H9 (cell line): ENCODE measurements around the gene GID8. TPM values are rescaled to one million over a fixed set of nuclear protein-coding genes. Genes with fewer than 3 reads are reported as not detected.

Experiments
- DNase-seq: peaks from one replicate; pipeline ENCODE4 v3.0.0-alpha.2; 2017
- H2AFZ ChIP-seq: one replicate; pipeline ENCODE4 v1.6.1; 2013; ENCODE audit warnings: mild to moderate bottlenecking, low read length, control low read depth, moderate library complexity
- H2AK5ac ChIP-seq: 2 replicates; pipeline ENCODE4 v1.6.1; 2013; ENCODE audit warnings: low read length, control low read depth, mixed read lengths; ENCODE audit not compliant: insufficient read length
- H2BK120ac ChIP-seq: one replicate; pipeline ENCODE4 v1.6.1; 2013; ENCODE audit warnings: low read depth, mild to moderate bottlenecking, low read length, control low read depth, inconsistent platforms; ENCODE audit not compliant: poor library complexity, severe bottlenecking
- H2BK12ac ChIP-seq: 2 replicates; pipeline ENCODE4 v1.6.1; 2013; ENCODE audit warnings: low read length, control low read depth, mixed read lengths, low read depth; ENCODE audit not compliant: insufficient read length
- H2BK15ac ChIP-seq: 2 replicates; pipeline ENCODE4 v1.6.1; 2013; ENCODE audit warnings: low read depth, low read length, control low read depth
- H2BK20ac ChIP-seq: one replicate; pipeline ENCODE4 v1.6.1; 2013; ENCODE audit warnings: low read depth, mild to moderate bottlenecking, low read length, control low read depth, inconsistent platforms; ENCODE audit not compliant: poor library complexity, severe bottlenecking
- H2BK5ac ChIP-seq: 2 replicates; pipeline ENCODE4 v1.6.1; 2013; ENCODE audit warnings: low read length, control low read depth, mixed read lengths; ENCODE audit not compliant: insufficient read length
- H3K14ac ChIP-seq: 2 replicates; pipeline ENCODE4 v1.6.1; 2013; ENCODE audit warnings: low read length, control low read depth; ENCODE audit not compliant: insufficient read depth
- H3K18ac ChIP-seq: 2 replicates; pipeline ENCODE4 v1.6.1; 2013; ENCODE audit warnings: low read depth, mild to moderate bottlenecking, mixed read lengths, low read length, control low read depth; ENCODE audit not compliant: insufficient read length
- H3K23ac ChIP-seq: 2 replicates; pipeline ENCODE4 v1.6.1; 2013; ENCODE audit warnings: low read length, control low read depth, mixed read lengths, low read depth; ENCODE audit not compliant: insufficient read length
- H3K23me2 ChIP-seq: 2 replicates; pipeline ENCODE4 v1.6.1; 2013; ENCODE audit warnings: low read depth, mild to moderate bottlenecking, mixed read lengths, low read length, control low read depth; ENCODE audit not compliant: insufficient read length, poor library complexity, severe bottlenecking
- H3K27ac ChIP-seq: 2 replicates; pipeline ENCODE4 v1.5.1; 2013; ENCODE audit warnings: low read length, control low read depth, mixed read lengths, low read depth; ENCODE audit not compliant: insufficient read length
- H3K27me3 ChIP-seq: 2 replicates; pipeline ENCODE4 v1.6.1; 2013; ENCODE audit warnings: low read length, control low read depth, inconsistent platforms; ENCODE audit not compliant: insufficient read depth
- H3K4ac ChIP-seq: 2 replicates; pipeline ENCODE4 v1.6.1; 2013; ENCODE audit warnings: low read depth, mild to moderate bottlenecking, control low read depth, inconsistent platforms, low read length, moderate library complexity
- H3K4me1 ChIP-seq: 2 replicates; pipeline ENCODE4 v1.6.1; 2013; ENCODE audit warnings: low read length, control low read depth, inconsistent platforms; ENCODE audit not compliant: insufficient read depth
- H3K4me2 ChIP-seq: 2 replicates; pipeline ENCODE4 v1.6.1; 2013; ENCODE audit warnings: low read length, control low read depth, mixed read lengths; ENCODE audit not compliant: insufficient read length, insufficient read depth
- H3K56ac ChIP-seq: 2 replicates; pipeline ENCODE4 v1.6.1; 2013; ENCODE audit warnings: low read depth, mild to moderate bottlenecking, mixed read lengths, low read length, control low read depth; ENCODE audit not compliant: insufficient read length
- H3K79me1 ChIP-seq: 2 replicates; pipeline ENCODE4 v1.6.1; 2013; ENCODE audit warnings: low read depth, mild to moderate bottlenecking, moderate library complexity, low read length, control low read depth, inconsistent platforms; ENCODE audit not compliant: insufficient read depth, poor library complexity, severe bottlenecking
- H3K79me2 ChIP-seq: 2 replicates; pipeline ENCODE4 v1.6.1; 2013; ENCODE audit warnings: low read length, control low read depth, inconsistent platforms; ENCODE audit not compliant: insufficient read depth
- H3K9ac ChIP-seq: 2 replicates; pipeline ENCODE4 v1.6.1; 2013; ENCODE audit warnings: low read length, control low read depth, mixed read lengths; ENCODE audit not compliant: insufficient read length; ENCODE audit errors: extremely low read depth
- H3K9me3 ChIP-seq: one replicate; pipeline ENCODE4 v1.6.1; 2013; ENCODE audit warnings: low read depth, low read length, inconsistent platforms; ENCODE audit not compliant: control insufficient read depth
- H3T11ph ChIP-seq: one replicate; pipeline ENCODE4 v1.6.1; 2013; ENCODE audit warnings: mild to moderate bottlenecking, low read length, control low read depth, inconsistent platforms
- H4K20me1 ChIP-seq: one replicate; pipeline ENCODE4 v1.6.1; 2013; ENCODE audit not compliant: control insufficient read depth, insufficient read length, insufficient read depth
- H4K5ac ChIP-seq: 2 replicates; pipeline ENCODE4 v1.6.1; 2013; ENCODE audit warnings: low read depth, mild to moderate bottlenecking, mixed read lengths, low read length, control low read depth; ENCODE audit not compliant: insufficient read length
- H4K8ac ChIP-seq: replicated peaks from 2 replicates; pipeline ENCODE4 v1.6.1; 2013; ENCODE audit warnings: low read length, control low read depth, mixed read lengths, low read depth; ENCODE audit not compliant: insufficient read length
- H4K91ac ChIP-seq: 2 replicates; pipeline ENCODE4 v1.6.1; 2013; ENCODE audit warnings: low read depth, mild to moderate bottlenecking, moderate library complexity, mixed read lengths, low read length, control low read depth; ENCODE audit not compliant: insufficient read length
- H3K27ac Mint-ChIP-seq, 3 experiments: 2 replicates in 2 of 3; 3 replicates in 1 of 3; pipeline ENCODE4 v1.8.0; 2020 to 2021; ENCODE audit warnings: mixed read lengths in 3 of 3, mild to moderate bottlenecking in 1 of 3, moderate library complexity in 1 of 3
- H3K27me3 Mint-ChIP-seq: 2 replicates; pipeline ENCODE4 v1.8.0; 2021; ENCODE audit warnings: low read depth, mild to moderate bottlenecking, moderate library complexity, mixed read lengths
- H3K36me3 Mint-ChIP-seq, 3 experiments: 2 replicates in 2 of 3; 3 replicates in 1 of 3; pipeline ENCODE4 v1.8.0; 2020 to 2021; ENCODE audit warnings: low read depth in 3 of 3, mixed read lengths in 3 of 3; ENCODE audit not compliant: insufficient read depth in 1 of 3
- H3K4me1 Mint-ChIP-seq, 2 experiments: 2 replicates each; pipeline ENCODE4 v1.8.0; 2020; ENCODE audit warnings: mixed read lengths in 2 of 2
- H3K4me3 Mint-ChIP-seq, 2 experiments: 2 replicates in 1 of 2; 3 replicates in 1 of 2; pipeline ENCODE4 v1.8.0; 2020 to 2021; ENCODE audit warnings: mild to moderate bottlenecking in 2 of 2, mixed read lengths in 2 of 2, moderate library complexity in 1 of 2
- H3K9me3 Mint-ChIP-seq, 2 experiments: 2 replicates in 1 of 2; 3 replicates in 1 of 2; pipeline ENCODE4 v1.8.0; 2020; ENCODE audit warnings: mild to moderate bottlenecking in 2 of 2, mixed read lengths in 2 of 2, moderate library complexity in 1 of 2
- CTCF ChIP-seq: fragments of 200-600 bp; sonication (generic); conservative IDR thresholded peaks from 3 replicates; pipeline ENCODE4 v1.8.0; 2021; ENCODE audit warnings: antibody characterized with exemption, mild to moderate bottlenecking
- WGBS: extraction: QIAGEN DNeasy Blood & Tissue Kit; methylation state at CpG from one replicate; pipeline ENCODE4 v1.1.7; 2013; ENCODE audit warnings: missing lambda C conversion rate, low lambda C conversion rate, mixed read lengths; ENCODE audit not compliant: insufficient read length; ENCODE audit errors: extremely low coverage; 5-methylcytosine and 5-hydroxymethylcytosine counted together
- total RNA-seq: library from RNA; stranded (reverse); gene quantifications from 2 replicates; pipeline ENCODE4 v1.2.1, GENCODE V29; 2021

Gene GID8
- total RNA-seq, 1 experiment from 2014 or later = 60.9 TPM

- Histone ChIP-seq H3K9ac (no peak overlapping the region), H2BK12ac (no peak overlapping the region), H3K27me3 (no peaks in the 10 kb centered on the region), H3T11ph (no peak overlapping the region), H3K14ac (no peak overlapping the region), H3K23ac (no peak overlapping the region), H2AFZ (no peak overlapping the region), H4K5ac (no peak overlapping the region), H2BK120ac (no peak overlapping the region), H4K20me1 (no peaks in the 10 kb centered on the region), H3K4me2 (no peak overlapping the region), H2BK20ac (no peak overlapping the region), H3K79me1 (no peaks in the 10 kb centered on the region), H3K9me3 (no peaks in the 10 kb centered on the region), H3K79me2 (no peaks in the 10 kb centered on the region), H3K4ac (no peak overlapping the region), H2BK5ac (no peak overlapping the region), H3K18ac (no peak overlapping the region), H2BK15ac (no peak overlapping the region), H2AK5ac (no peak overlapping the region), H4K8ac (no peak overlapping the region), H3K4me1 (no peaks in the 10 kb centered on the region), H3K23me2 (no peaks in the 10 kb centered on the region), H4K91ac (no peak overlapping the region), H3K27ac (no peak overlapping the region), H3K56ac (no peak overlapping the region)
- no peak for DNase-seq
- no peak overlapping the region; a peak in 1 of 5 replicates for H3K4me3 Mint-ChIP-seq
- no peak for TF ChIP-seq CTCF
- peaks cover 3% of the 10 kb centered on the region in 2 experiments; a peak in 3 of 4 replicates for H3K4me1 Mint-ChIP-seq
- WGBS = no CpG with 5 or more reads among the region's 27 CpGs
- peaks cover 0 to 14% (median 0%) of the 10 kb centered on the region in 3 experiments; a peak in 2 of 7 replicates for H3K36me3 Mint-ChIP-seq
- peaks cover 8% of the 10 kb centered on the region for H3K27me3 Mint-ChIP-seq
- peaks cover 0 to 2% of the 10 kb centered on the region in 2 experiments; a peak in 1 of 5 replicates for H3K9me3 Mint-ChIP-seq
- no peak overlapping the region for H3K27ac Mint-ChIP-seq
These were observed 28.5 kb downstream of the GID8 start for GRCh38 chr20:62966212-62967148.
